BLaER1 (cell line): ENCODE data around the gene SLFN12L.
A peak's percentile ranks its signal among the peaks of the same experiment; 100 is the strongest.

ENCODE experiments used
- H3K27ac ChIP-seq: shearing (Covaris generic); formaldehyde crosslinking; 2 replicates; pipeline ENCODE4 v1.8.1; 2022
- H3K27me3 ChIP-seq: shearing (Covaris generic); formaldehyde crosslinking; 2 replicates; pipeline ENCODE4 v1.8.1; 2022
- H3K36me3 ChIP-seq: shearing (Covaris generic); formaldehyde crosslinking; 2 replicates; pipeline ENCODE4 v1.8.1; 2022
- H3K4me1 ChIP-seq: shearing (Covaris generic); formaldehyde crosslinking; 2 replicates; pipeline ENCODE4 v1.8.1; 2022
- H3K4me2 ChIP-seq: shearing (Covaris generic); formaldehyde crosslinking; 2 replicates; pipeline ENCODE4 v1.8.1; 2022
- H3K4me3 ChIP-seq: shearing (Covaris generic); formaldehyde crosslinking; 2 replicates; pipeline ENCODE4 v1.8.1; 2022
- H3K9ac ChIP-seq: shearing (Covaris generic); formaldehyde crosslinking; 2 replicates; pipeline ENCODE4 v1.8.1; 2022
- H3K9me3 ChIP-seq: shearing (Covaris generic); formaldehyde crosslinking; 2 replicates; pipeline ENCODE4 v1.8.1; 2022
- H4K20me1 ChIP-seq: shearing (Covaris generic); formaldehyde crosslinking; 2 replicates; pipeline ENCODE4 v1.8.1; 2022
- Cebpa-rat ChIP-seq: shearing (Covaris generic); IDR thresholded peaks from 2 replicates; pipeline ENCODE4 v1.8.1; 2022

The SLFN12L gene

DNA sequence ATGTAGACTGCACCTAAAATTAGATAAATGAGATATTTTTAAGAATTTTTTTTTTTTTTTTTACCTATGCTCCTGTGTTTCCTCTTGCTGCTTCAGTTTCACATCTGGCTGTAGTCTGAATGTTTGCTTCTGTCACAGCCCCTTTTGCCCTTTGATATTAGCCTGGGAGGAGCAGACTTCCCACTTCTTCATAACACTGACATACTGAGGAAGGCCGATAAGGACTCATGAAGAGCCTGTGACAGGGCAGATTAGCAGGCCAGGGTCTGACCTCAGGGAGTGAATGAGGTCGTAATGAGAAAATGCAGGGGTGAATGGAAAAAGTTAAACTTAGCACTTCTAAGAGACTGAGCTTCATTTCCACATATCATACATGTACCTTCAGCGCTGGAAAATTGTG, 23.2 kb upstream of the SLFN12L start, which contains the start of gene SLFN14:
Gene SLFN14 (minus strand): TSS at position 117 of the 400 bp plus-strand sequence. CDS start 2,757 bp downstream, outside the sequence.
- Histone ChIP-seq H3K27me3 (no peaks in the 10 kb centered on the region), H3K9me3 (no peaks in the 10 kb centered on the region), H3K4me2 (peak within 1 kb of the TSS; percentile 48; the same call in 1 of the 2 replicates), H3K27ac (no peak within 1 kb of the TSS), H3K9ac (no peak within 1 kb of the TSS), H4K20me1 (no peaks in the 10 kb centered on the region), H3K36me3 (no peaks in the 10 kb centered on the region), H3K4me1 (peaks cover 15% of the 10 kb centered on the region), H3K4me3 (no peak within 1 kb of the TSS)
- no peak for TF ChIP-seq Cebpa-rat

DNA sequence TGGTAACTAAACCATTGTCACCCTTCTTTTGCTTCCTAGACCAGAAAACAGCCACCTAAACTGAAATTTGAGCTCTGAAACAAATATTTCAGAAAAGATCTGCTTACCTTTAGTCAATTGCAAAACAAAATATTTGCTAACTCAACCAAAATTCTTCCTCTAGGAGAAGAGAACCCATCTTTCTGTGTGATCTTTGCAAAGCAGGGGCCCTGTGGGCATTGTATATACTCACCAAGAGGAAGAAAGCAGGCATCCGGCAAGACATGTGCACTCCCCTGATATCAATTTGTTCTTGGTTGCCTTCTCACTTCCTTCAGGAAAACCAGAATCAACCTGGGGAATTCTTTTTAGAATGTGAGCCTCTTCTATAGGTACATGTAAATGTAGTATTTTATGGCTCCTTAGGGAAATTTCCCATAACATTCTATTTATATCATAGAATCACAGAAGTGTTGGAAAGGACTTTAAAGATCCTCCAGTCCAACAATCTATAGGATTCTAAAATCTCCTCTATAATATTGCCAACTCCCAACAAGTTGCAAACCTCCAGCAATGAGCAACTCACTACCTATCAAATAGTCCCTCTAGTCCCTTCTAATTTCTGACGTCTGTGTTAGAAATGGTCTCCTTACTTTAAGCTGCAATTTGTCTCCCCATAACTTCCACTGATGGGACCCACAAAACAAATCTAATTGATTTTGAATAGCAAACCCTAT, 22.2 kb upstream of the SLFN12L start:
- Histone ChIP-seq H3K4me1 (peaks cover 15% of the 10 kb centered on the region), H3K36me3 (no peaks in the 10 kb centered on the region), H3K27ac (no peak overlapping the region), H3K4me2 (peak overlapping the region; percentile 48; the same call in 1 of the 2 replicates), H3K27me3 (no peaks in the 10 kb centered on the region), H4K20me1 (no peaks in the 10 kb centered on the region), H3K9ac (no peak overlapping the region), H3K4me3 (no peak overlapping the region), H3K9me3 (no peaks in the 10 kb centered on the region)
- no peak for TF ChIP-seq Cebpa-rat

DNA sequence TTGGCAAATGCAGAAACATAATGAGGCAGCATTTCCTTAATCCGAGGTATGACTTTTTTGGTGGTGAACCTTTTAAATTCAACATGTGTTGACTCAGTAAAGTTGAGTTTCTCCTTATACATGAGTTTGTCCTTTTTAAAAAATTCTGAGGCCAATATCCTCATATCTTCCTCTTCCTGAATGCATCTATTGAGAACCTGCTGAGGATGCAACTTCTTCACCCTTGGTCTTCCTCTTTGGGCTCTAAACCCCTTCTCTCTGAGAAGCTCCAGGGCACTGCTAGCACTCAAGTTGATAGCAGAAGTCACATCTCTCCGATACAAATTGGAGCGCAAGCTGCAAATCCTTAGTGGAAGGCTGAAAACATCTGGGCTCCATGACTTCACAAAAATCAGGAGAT, 19.9 kb upstream of the SLFN12L start:
- Histone ChIP-seq H3K4me1 (peaks cover 15% of the 10 kb centered on the region), H3K9me3 (no peaks in the 10 kb centered on the region), H4K20me1 (no peaks in the 10 kb centered on the region), H3K36me3 (no peaks in the 10 kb centered on the region), H3K27me3 (no peaks in the 10 kb centered on the region), H3K27ac (no peak overlapping the region), H3K4me3 (no peak overlapping the region), H3K4me2 (no peak overlapping the region), H3K9ac (no peak overlapping the region)
- no peak for TF ChIP-seq Cebpa-rat

DNA sequence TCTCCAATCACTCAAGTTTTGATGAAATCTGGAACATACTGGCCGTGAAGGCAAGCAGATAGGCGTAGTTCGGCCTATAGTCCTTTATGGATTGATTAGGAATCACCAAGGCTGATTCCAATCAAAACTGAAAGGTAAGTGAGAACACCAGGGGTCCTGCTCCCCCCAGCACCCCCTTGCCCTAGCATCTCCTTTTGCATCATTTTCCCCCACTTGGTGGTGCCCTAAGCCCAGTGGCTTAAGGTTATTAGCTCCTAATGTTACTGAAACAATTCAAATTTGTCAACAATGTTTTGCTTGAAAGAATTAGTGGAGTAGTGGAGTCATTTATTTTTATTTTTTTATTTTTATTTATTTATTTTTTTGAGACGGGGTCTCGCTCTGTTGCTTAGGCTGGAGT, 18.2 kb upstream of the SLFN12L start:
- Histone ChIP-seq H3K27ac (no peak overlapping the region), H4K20me1 (no peaks in the 10 kb centered on the region), H3K9me3 (no peaks in the 10 kb centered on the region), H3K4me3 (no peak overlapping the region), H3K36me3 (no peaks in the 10 kb centered on the region), H3K9ac (no peak overlapping the region), H3K4me1 (peaks cover 15% of the 10 kb centered on the region), H3K27me3 (no peaks in the 10 kb centered on the region), H3K4me2 (no peak overlapping the region)
- TF ChIP-seq Cebpa-rat, result no peak

DNA sequence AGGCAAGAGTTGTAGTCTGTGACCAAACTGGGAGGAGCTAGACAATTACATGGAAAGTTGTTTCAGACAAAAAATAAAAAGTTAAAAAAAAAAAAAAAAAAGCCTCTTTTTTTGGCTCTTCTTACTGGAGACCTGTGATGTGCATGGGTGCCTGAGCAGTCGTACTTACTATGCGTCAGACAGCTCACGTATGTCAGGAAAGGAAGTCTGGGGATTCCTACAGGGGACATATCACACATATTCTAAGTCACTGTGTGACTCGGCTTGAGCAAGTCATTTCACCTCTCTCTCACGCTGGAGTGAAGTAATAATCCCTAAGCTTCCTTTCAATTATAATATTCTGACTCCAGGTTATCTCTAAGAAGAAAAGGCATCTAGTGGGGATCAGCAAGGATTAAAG, 17.2 kb upstream of the SLFN12L start:
- Histone ChIP-seq H3K4me1 (peaks cover 9% of the 10 kb centered on the region), H4K20me1 (no peaks in the 10 kb centered on the region), H3K27me3 (no peaks in the 10 kb centered on the region), H3K27ac (no peak overlapping the region), H3K4me2 (no peak overlapping the region), H3K4me3 (no peak overlapping the region), H3K36me3 (no peaks in the 10 kb centered on the region), H3K9ac (no peak overlapping the region), H3K9me3 (no peaks in the 10 kb centered on the region)
- no peak for TF ChIP-seq Cebpa-rat

DNA sequence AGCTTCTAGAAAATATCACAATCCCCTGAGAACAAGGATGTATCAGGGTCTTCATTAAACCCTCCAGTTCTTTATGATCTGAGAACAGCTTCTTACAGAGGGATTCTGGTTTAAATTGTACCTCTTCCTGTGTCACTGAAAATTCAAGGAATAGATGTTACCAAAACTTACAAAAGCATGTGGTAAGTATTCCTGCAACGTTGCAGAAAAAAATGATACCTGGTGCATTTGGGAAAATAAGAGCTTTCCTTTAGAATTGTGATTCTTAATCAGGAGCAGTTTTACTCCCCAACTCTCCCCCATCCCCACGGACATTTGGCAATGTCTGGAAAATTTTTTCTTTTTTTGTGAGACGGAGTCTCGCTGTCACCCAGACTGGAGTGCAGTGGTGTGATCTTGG, 15.8 kb upstream of the SLFN12L start:
- no peak overlapping the region for H3K4me2 ChIP-seq
- no peak for TF ChIP-seq Cebpa-rat
- H3K27me3 ChIP-seq, result no peaks in the 10 kb centered on the region

DNA sequence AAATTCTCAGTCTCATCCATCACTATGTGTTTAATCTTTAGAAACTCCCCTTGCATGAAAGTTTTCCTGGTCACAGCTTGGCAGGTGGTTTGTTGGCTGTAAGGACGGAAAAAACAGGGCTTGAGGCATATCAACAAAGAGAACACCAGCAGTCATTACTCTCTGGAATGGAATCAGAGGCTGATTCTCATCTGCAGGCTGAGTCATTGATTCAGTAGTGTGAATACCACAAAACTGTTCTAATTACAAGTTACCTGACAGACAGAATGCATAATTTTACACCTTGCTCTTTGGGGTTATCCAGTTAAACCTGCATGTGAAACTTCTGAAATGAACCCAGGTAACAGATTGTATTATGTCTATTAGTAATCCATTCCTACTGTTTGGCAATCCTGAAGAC, 11.5 kb upstream of the SLFN12L start:
- Histone ChIP-seq H3K4me1 (peaks cover 8% of the 10 kb centered on the region), H4K20me1 (no peaks in the 10 kb centered on the region), H3K36me3 (no peaks in the 10 kb centered on the region), H3K4me2 (no peak overlapping the region), H3K27ac (no peak overlapping the region), H3K9ac (no peak overlapping the region), H3K9me3 (no peaks in the 10 kb centered on the region), H3K27me3 (no peaks in the 10 kb centered on the region), H3K4me3 (no peak overlapping the region)
- TF ChIP-seq Cebpa-rat, result no peak

More for the DNA sequence above, 15.8 kb upstream of the SLFN12L start:
- Histone ChIP-seq H3K4me1 (no peaks in the 10 kb centered on the region; the same call in 1 of the 2 replicates), H4K20me1 (no peaks in the 10 kb centered on the region), H3K4me3 (no peak overlapping the region), H3K9me3 (no peaks in the 10 kb centered on the region), H3K27ac (no peak overlapping the region), H3K9ac (no peak overlapping the region), H3K36me3 (no peaks in the 10 kb centered on the region)

DNA sequence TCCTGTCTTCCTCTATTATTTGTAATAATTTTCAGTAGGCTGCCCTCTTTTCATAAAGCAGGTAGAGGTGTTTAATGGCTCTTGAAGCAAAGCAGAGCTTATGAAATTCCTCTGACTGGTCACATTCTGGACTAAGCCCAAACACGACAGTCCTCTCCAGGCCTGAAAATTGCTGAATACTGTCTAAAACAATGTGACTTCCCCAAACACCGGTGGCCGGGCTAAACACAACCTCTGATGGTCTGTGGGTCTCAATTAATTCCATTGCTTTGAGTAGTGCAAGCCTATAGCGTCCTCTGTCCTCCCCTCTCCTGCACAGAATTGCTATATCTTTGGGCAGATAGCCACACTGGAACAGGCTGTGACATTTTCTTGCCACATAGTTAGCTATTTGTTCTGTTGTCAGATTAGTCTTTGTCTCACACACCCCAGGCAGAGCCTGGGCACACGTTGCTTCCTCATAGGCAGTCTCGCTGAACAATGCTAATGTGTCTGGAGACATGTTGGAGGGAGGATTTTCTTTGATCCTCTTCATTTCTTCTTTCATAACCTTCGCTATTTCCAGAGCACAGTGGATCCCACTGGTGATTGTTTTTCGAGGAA, 10.8 kb upstream of the SLFN12L start:
- Histone ChIP-seq H3K4me3 (no peak overlapping the region), H3K4me1 (peaks cover 15% of the 10 kb centered on the region), H3K9ac (no peak overlapping the region), H3K9me3 (no peaks in the 10 kb centered on the region), H3K4me2 (no peak overlapping the region), H3K27ac (no peak overlapping the region), H4K20me1 (no peaks in the 10 kb centered on the region), H3K27me3 (no peaks in the 10 kb centered on the region), H3K36me3 (no peaks in the 10 kb centered on the region)
- TF ChIP-seq Cebpa-rat, result no peak

DNA sequence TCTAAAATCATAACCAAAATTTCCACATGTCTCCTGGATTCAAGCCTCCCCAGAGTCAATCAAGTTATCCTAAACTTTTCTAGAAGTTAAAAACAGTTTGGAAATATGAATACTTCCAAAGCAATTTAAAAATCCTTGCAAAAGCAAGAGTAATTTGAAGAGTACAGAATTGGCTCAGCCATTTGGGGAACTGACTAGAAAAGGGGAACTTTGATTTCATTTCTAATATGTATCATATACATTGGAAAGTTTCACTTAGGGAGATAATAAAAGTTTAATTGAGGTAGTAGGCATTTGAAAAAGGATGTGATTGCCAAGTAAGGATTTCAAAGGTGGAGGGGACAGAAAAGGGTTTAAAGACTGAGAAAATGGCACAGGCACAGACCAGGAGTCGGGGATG, 9.0 kb upstream of the SLFN12L start:
- Histone ChIP-seq H3K9ac (no peak overlapping the region), H3K27me3 (no peaks in the 10 kb centered on the region), H3K9me3 (no peaks in the 10 kb centered on the region), H3K4me1 (peaks cover 31% of the 10 kb centered on the region), H3K4me2 (no peak overlapping the region), H4K20me1 (no peaks in the 10 kb centered on the region), H3K4me3 (no peak overlapping the region), H3K27ac (no peak overlapping the region), H3K36me3 (no peaks in the 10 kb centered on the region)
- TF ChIP-seq Cebpa-rat, result no peak

DNA sequence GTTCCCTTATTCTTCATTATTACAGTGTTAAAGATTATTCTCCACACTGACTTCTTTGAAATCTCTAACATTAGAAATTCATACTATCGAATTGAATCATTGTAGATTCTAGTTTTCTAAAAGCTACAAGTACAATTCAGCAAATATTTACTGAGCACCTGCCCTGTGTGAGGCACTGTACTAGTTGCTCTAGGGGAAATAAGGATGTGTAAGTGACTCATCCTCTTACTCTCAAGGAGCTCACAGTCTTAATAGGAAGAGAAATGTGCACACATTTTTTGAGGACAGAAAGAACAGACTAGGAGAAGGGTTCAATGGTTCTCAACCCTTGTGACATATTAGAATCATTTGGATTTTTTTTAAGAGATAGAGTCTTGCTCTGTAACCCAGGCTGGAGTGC, 7.7 kb upstream of the SLFN12L start:
- H3K4me3 ChIP-seq, result no peak overlapping the region
- no peak for TF ChIP-seq Cebpa-rat
- H3K9me3 ChIP-seq, result no peaks in the 10 kb centered on the region
- H3K4me1 ChIP-seq, result peaks cover 39% of the 10 kb centered on the region
- no peaks in the 10 kb centered on the region for H3K36me3 ChIP-seq
- no peak overlapping the region for H3K4me2 ChIP-seq
- 0 out of 2 replicates have a peak overlapping the region, but pooled peaks have one; percentile 94 for H3K27ac ChIP-seq
- H3K9ac ChIP-seq, result no peak overlapping the region
- H3K27me3 ChIP-seq, result no peaks in the 10 kb centered on the region
- H4K20me1 ChIP-seq, result no peaks in the 10 kb centered on the region
